Fibroblast of pulmonary artery (primary cell): ENCODE measurements around the gene PHF21B.
"Not testable (repeated sequence)": the region's sequence is repeated elsewhere in the genome, so short reads cannot be mapped to it uniquely, and the experiment has no call there.

Experiments used
- DNase-seq: peaks from one replicate; pipeline ENCODE4 v3.0.0-alpha.2; 2010; ENCODE audit warnings: low read depth
- H3K4me3 ChIP-seq: replicated peaks from 2 replicates; pipeline ENCODE4 v1.5.1; 2011; ENCODE audit warnings: low read depth, mild to moderate bottlenecking, control low read depth, low read length, moderate library complexity
- TF ChIP-seq, protein P1 (sequence below): IDR thresholded peaks from 2 replicates; pipeline ENCODE4 v1.5.1; 2011; ENCODE audit warnings: mild to moderate bottlenecking, control low read depth, low read length, inconsistent platforms; ENCODE audit errors: missing control alignments

PHF21B gene

GRCh38 chr22:44965171-44965570 lies 44.6 kb downstream of the PHF21B start:
- no peak for DNase-seq
- TF ChIP-seq, protein P1, sequence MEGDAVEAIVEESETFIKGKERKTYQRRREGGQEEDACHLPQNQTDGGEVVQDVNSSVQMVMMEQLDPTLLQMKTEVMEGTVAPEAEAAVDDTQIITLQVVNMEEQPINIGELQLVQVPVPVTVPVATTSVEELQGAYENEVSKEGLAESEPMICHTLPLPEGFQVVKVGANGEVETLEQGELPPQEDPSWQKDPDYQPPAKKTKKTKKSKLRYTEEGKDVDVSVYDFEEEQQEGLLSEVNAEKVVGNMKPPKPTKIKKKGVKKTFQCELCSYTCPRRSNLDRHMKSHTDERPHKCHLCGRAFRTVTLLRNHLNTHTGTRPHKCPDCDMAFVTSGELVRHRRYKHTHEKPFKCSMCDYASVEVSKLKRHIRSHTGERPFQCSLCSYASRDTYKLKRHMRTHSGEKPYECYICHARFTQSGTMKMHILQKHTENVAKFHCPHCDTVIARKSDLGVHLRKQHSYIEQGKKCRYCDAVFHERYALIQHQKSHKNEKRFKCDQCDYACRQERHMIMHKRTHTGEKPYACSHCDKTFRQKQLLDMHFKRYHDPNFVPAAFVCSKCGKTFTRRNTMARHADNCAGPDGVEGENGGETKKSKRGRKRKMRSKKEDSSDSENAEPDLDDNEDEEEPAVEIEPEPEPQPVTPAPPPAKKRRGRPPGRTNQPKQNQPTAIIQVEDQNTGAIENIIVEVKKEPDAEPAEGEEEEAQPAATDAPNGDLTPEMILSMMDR = no peak
- H3K4me3 ChIP-seq = no peak overlapping the region

GRCh38 chr22:44964722-44965078 lies 45.1 kb downstream of the PHF21B start:
- TF ChIP-seq, protein P1 = no peak
- DNase-seq = no peak
- no peak overlapping the region for H3K4me3 ChIP-seq

- TF ChIP-seq, protein P1 = no peak
- H3K4me3 ChIP-seq = no peak overlapping the region
Measured at GRCh38 chr22:44963832-44964721, 45.7 kb downstream of the PHF21B start.

GRCh38 chr22:44962741-44963454 lies 46.9 kb downstream of the PHF21B start:
- TF ChIP-seq, protein P1 = no peak
- DNase-seq = no peak
- H3K4me3 ChIP-seq = no peak overlapping the region

More at GRCh38 chr22:44963832-44964721, 45.7 kb downstream of the PHF21B start:
- DNase-seq = no peak

DNA sequence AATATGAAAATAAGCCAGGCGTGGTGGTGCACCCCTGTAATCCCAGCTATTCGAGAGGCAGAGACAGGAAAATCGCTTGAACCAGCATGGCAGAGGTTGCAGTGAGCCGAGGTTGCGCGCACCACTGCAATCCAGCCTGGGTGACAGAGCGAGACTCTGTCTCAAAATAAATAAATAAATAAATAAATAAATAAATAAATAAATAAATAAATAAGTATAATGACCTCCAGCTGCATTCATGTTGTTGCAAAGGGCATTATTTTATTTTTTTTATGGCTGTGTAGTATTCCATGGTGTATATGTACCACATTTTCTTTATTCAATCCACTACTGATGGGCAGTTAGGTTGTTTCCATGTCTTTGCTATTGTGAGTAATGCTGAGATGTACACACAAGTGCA lies 48.1 kb downstream of the PHF21B start:
- DNase-seq, H3K4me3 ChIP-seq: not testable (repeated sequence)

GRCh38 chr22:44956840-44957767 lies 52.7 kb downstream of the PHF21B start:
- TF ChIP-seq, protein P1 = peak; percentile 4
- no peak for DNase-seq
- H3K4me3 ChIP-seq = no peak overlapping the region

DNA sequence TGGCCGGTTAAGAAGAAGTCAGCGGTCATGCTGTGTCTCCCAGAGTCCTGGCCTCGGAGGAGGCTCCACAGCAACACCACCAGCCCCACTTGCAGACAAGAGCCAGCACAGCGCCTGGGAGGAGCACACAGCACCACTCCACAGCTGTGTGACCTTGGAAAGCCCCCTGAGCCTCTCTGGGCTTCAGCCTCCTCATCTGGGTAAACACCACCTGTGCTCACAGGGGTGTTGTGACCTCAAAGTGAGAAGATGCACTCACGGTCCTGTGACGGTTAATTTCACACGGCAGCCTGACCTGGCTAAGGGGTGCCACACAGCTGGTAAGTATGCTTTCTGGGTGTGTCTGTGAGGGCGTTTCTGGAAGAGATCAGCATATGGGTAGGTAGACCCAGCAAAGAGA lies 54.7 kb downstream of the PHF21B start:
- TF ChIP-seq, protein P1 = no peak
- no peak overlapping the region for H3K4me3 ChIP-seq
- no peak for DNase-seq
